GM12873 (cell line): ENCODE data around the gene RER1.

Experiments used
- CTCF ChIP-seq: IDR thresholded peaks from 2 replicates; pipeline ENCODE4 v1.5.1; 2012; ENCODE audit warnings: low read depth, mild to moderate bottlenecking, moderate library complexity, low read length, control low read depth; ENCODE audit not compliant: insufficient read depth; ENCODE audit errors: missing control alignments

Gene RER1

GRCh38 chr1:2350911-2351655, 40.6 kb upstream of the RER1 start:
- TF ChIP-seq CTCF: no peak

- TF ChIP-seq CTCF: no peak
Observed at GRCh38 chr1:2351723-2352122, 39.9 kb upstream of the RER1 start.

- no peak for TF ChIP-seq CTCF
Observed at GRCh38 chr1:2352341-2352896, 39.2 kb upstream of the RER1 start.

GRCh38 chr1:2352897-2353550, 38.6 kb upstream of the RER1 start:
- TF ChIP-seq CTCF: no peak

GRCh38 chr1:2353551-2354438, 37.8 kb upstream of the RER1 start:
- TF ChIP-seq CTCF: no peak

GRCh38 chr1:2354511-2355372, 36.9 kb upstream of the RER1 start:
- no peak for TF ChIP-seq CTCF
